Activated gamma-delta T cell treated with anti-CD3 and anti-CD28 coated beads, Interleukin-2, amount 50 U/mL, for 16 hours (primary cell): ENCODE data around the gene ATP6V1C2.
"Not testable (repeated sequence)": the region's sequence is repeated elsewhere in the genome, so short reads cannot be mapped to it uniquely, and the experiment has no call there.

ENCODE experiments used
- DNase-seq: peaks from one replicate; pipeline ENCODE4 v3.0.0-alpha.2; 2020; ENCODE audit warnings: low read depth

Gene ATP6V1C2

DNA sequence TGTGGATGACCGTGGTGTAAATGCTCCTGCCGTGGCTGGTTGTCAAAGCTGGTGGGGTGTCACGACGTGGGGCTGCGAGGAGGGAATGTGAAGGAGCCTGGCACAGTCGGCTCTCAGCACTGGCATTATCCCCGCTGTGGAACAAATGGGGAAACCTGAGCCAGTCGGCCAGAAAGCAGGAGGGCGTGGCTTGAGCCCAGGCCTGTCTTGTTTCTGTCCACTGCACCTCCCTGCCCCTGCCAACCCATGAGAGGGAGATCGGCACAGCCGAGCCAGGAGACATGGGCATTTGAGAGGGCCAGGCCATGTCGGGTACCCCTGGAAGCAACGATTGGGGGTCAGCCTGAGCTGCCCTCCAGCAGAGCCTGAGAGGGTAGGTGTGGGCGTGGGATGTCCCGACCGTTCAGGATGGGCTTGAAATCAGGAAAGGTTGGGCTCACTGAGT is 46.7 kb downstream of the ATP6V1C2 start:
- no peak for DNase-seq

DNA sequence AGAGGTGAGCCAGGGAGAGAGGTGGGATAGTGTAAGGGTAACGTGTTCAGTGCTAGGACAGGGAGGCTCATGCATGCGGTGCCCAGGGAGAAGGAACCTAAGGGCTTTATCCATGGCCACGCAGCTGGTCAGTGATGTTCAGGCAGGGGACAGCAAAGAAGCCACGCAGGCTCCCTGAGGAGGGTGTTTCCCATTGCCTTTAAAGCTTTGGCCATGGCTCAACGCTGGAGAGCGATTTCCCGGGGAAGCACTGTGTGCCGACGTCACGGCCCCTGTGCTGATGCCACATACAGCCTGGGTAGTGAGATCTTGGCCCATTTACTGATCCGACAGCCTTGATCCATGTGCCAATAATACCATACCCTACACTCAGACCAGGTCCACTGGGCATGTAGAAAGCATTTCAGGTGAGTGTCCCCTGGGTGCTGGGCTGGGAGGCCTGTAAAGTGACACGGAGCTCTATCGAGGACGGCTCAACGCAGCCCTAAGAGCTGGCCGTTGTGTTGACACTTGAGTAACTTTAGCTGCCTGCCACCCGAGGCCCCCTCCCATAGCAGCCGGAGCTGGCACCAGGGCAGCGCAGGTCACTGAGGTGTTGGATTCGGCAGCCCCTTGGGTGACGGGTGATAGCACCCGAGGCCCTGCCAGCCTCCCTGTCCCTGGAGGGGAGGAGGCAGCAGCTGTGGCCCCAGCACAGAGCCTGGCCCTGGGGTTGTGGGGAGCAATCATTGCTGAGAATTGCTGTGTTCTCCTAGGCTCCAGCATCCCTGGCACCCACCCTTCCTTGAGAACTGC is 49.7 kb downstream of the ATP6V1C2 start:
- DNase-seq = no peak

- no peak for DNase-seq
Measured at GRCh38 chr2:10771786-10772185, 50.4 kb downstream of the ATP6V1C2 start.

DNA sequence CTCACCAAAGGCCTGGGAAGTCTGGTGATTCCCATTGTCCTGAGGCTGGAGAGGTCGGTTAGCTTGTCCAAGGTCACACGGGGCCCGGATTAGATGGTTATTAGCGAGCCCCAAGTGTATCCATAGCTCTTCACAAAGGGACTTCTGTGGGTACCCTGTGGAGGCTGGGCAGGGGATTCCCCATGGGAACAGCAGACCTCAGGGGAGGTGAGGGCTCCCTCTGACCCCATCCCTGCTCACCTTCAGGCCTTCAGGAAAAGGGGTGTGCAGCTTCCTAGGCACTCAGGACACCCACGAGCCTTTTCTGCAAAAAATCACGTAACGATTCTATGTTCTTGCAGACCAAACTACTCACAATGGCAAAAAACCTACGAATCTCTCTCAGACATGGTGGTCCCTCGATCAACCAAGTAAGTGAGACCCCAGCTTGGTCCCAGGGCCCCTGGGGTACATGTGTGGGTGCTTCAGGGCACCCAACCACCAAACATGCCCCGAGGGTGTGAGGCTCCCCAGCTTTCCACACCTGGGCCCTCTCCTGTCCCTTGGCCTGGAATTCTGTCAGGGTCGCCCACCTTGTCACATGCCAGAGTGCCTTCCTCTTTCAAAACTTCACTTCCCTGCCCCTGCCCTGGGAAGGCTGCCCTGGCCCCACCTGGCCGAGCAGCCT is 50.9 kb downstream of the ATP6V1C2 start:
- no peak for DNase-seq

GRCh38 chr2:10772868-10773215 is 51.4 kb downstream of the ATP6V1C2 start:
- DNase-seq = no peak

DNA sequence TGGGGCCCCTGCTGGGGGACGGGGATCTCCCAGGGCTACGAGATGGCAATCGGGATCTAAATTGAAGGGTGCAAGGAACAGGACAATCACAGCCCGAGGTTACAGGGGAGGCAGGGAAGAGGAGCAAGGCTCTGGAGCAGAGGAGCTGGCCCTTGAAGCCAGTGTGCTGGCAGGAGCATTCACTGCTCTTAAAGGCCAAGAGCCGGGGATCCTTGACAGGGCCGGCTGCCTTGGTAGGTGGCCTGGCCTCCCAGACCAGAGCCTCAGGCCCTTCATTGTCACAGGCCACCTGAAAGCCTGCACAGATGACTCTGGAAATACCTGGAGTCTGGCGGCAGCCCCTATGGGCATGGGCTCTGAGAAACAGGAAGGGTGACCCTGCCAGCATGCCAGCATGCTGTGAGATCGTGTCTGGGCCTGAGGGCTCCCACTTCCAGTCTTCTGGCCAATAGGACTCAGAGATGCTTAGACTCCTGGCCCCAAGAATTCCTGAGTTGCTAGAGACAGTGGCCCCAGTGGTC is 52.5 kb downstream of the ATP6V1C2 start:
- no peak for DNase-seq

DNA sequence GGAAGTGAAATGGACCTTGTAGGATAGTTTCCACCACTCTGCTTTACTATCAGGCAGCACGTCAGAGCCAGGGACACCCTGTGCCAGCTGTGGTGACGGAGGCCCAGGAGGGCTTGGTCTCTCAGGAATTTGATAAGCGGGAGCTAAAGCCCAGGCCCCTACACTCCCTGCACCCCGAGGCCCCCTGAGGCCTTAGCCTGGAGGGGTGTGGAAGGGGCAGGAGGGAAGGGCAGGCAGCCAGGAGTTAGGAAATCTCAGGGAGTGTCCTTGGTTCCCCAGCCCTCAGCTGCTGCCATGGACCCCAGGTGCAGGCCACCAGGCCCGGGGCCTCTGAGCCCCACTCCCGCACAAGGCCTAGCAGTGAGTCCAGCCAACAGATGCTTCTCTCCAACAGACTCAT is 53.0 kb downstream of the ATP6V1C2 start:
- DNase-seq = no peak

DNA sequence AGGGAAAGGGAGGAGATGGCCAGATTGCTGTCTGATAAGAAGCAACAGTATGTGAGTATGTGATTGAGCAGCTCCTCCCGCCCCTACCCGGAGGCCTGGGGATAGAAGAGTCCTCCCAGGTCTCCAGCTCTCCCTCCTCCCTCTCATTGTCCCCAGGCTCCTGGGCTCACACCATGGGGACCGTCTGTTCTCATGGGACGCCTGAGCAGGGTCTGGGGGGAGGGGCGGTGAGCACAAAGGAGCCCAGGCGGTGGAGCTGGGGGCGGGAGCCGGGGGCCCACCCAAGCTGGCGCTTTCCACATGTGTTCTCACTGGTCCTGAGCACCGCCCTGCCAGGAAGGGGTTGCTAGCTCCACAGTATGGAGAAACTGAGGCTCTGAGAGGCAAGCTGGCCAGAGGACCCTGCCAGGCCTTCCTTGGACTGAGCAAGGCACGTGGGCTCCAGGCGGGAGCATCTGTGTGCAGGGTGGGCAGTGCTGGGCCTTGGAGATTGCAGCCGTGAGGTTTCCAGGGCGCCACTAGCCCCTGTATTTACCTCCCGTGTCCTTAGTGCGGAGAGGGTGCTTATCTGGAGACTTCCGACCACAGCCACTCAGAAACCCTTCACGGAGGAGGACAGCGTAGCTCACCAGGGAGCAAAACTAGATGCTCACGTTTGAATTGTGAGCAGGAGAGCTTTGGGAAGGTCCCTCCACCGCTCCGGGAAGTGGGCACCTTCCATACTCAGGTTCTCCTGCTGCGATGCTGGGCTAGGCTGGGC is 53.8 kb downstream of the ATP6V1C2 start:
- DNase-seq = no peak

- DNase-seq = no peak
Measured at GRCh38 chr2:10775831-10776230, 54.4 kb downstream of the ATP6V1C2 start.

- DNase-seq = no peak
Measured at GRCh38 chr2:10776231-10776977, 55.0 kb downstream of the ATP6V1C2 start.

GRCh38 chr2:10777111-10777841 is 55.8 kb downstream of the ATP6V1C2 start:
- no peak for DNase-seq

DNA sequence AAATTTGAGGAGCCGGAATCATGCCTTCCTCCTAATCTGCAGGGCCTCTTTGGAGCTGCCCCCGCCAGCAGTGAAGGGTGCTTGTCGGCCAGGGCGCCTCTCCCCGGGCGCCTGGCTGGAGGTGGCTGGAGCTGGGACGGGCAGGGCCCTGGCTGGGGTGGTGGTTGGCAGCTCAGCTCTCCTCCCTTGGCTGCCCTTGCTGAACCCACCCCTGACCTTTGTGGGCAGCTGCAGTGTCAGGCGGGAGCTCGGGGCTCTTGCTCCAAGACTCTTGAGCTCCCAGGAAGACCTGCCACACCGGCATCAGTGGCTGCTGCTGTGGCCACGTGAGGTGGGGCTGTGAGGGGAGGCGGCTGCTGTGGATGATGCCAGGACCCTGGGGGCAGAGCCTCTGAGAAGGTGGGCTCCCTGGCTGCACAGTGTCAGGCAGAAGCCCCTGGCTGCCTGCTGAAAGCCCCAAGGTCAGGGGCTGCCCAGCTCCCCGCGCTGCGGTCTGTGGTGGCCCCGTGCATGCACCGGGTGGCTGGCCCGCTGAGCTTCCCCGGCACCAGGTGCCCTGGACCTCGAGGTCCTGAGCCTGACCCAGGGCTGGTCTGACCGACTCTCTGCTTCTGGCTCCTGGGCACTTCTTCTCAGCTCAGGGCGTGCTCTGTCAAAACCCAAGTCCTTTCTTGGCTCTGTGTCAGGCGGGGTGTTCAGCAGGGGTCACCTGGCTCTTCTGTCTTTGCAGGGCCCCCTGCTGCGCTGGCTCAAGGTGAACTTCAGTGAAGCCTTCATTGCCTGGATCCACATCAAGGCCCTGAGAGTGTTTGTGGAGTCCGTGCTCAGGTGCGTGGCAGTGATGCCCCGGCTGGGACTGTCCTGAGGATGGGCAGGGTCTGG is 56.7 kb downstream of the ATP6V1C2 start:
- DNase-seq = no peak

DNA sequence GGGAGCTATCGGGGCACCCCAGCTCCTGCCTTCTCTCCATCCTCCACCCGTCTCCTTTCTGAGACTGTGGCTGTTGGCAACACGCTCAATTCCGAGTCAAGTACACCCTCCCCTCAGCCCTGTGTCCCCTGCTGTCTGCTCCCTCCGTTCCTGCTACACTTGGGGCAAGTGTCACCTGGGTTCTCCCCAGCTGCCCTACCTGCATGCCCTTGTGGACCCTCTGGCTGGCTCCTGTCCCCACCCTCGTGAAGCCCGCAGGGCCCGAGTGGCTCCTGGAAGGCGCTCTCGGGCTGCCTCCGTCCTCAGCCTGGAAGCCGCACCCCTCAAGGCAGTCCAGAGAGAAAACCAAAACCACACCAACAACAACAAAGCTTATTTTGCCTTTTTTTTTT is 57.3 kb downstream of the ATP6V1C2 start:
- no peak for DNase-seq

DNA sequence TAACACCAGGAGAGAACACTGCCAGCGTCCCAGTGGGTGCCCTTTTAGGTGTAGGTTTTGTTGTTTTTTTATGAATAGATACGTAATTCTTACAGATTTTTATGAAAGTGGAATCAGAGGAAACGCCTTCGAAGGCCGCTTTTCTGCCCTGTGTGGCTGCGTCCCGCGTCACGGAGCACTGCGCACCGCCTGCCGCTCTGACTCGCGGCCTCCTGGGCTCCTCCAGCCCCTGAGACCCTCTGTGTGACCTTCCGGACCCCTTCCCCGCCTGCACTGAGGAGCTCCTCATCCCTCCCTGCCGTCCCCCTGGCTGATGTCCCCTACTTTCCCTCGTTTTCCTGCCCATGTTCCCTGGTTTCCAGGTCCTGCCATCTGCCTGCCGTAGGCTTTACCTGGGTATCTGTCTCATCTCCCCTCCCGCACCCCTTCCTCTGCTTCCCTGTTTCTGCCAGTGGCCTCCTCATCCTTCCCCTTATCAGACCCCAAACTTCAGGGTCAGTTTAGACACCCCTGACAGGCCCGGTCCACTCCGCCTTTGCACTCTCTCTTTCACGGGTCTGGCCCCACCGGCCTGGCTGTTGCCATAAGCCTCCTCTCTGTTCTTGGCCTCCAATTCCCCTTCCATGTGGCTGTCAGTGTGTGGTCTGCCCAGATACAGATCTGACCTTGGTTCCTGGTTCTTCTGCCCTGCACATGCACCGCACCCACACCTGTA is 58.5 kb downstream of the ATP6V1C2 start:
- DNase-seq = no peak

GRCh38 chr2:10780491-10780820 is 59.0 kb downstream of the ATP6V1C2 start:
- DNase-seq = no peak

- DNase-seq = not testable (repeated sequence)
Measured at GRCh38 chr2:10780821-10781220, 59.4 kb downstream of the ATP6V1C2 start.

- DNase-seq = no peak
Measured at GRCh38 chr2:10781746-10782145, 60.3 kb downstream of the ATP6V1C2 start.

DNA sequence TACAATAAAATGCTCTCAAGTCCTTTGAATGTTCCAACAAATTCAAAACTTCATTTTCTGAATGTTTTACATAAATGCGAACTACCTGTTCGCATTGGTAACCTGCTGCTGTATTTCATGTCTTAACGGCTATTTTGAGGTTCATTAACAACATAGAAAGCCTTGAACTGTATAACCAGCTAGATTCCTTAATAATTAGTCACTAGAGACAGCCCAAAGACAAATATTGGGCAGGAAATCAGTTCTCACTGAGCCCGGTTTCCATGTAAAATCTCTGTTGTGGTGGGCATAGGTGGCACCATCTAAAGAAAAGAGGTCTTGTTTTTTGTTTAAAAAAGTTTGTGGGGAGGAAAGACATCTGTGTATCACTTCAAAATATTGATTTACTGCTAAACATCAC is 62.0 kb downstream of the ATP6V1C2 start:
- no peak for DNase-seq

DNA sequence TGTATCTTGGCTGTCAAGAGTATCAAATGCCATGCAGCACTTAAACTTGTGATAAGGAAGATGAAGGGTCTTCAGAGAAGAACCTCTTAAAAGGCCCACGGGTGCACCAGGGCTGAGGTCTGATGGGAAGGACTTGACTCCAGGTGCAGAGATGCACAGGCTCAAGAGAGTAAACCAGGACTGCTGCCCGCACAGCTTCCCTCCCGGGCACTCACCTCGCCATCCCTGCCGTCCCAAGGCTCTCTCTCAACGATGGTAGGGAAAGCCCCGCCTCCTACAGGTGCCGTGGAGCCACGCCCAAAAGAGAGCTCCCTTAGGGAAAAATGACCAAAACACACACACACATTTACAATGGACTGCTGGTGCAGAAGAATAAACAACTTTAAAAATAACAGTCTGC is 63.3 kb downstream of the ATP6V1C2 start:
- DNase-seq = no peak

DNA sequence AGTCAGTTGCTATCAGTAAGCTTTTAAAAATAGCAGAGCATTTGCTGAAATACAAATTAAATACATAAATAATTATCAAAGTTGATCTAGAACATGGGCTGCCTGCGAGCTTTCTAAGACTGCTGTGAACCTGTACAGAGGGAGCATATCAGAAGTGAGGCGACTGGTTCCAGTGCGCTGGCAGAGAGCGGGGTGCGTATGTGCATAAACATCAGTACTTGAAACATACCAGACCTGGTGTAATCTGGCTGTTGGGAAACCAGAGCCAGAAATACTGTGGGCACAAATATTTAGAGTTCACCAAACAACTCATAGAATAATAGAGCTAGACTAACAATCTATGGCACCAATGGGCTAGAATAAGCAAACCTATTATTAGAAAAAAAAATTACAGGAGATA is 63.8 kb downstream of the ATP6V1C2 start:
- DNase-seq = no peak
